NOMO-1 treated with dmso at 0.1 percent for 144 hours (cell line): ENCODE measurements around the gene DLX4.
A peak's percentile ranks its signal among the peaks of the same experiment; 100 is the strongest.

Experiments used
- DNase-seq: peaks from one replicate; lab custom pipeline; 2025; ENCODE audit not compliant: unreplicated experiment; lab: John Stamatoyannopoulos, UW

The DLX4 gene, protein sequence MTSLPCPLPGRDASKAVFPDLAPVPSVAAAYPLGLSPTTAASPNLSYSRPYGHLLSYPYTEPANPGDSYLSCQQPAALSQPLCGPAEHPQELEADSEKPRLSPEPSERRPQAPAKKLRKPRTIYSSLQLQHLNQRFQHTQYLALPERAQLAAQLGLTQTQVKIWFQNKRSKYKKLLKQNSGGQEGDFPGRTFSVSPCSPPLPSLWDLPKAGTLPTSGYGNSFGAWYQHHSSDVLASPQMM

DNA sequence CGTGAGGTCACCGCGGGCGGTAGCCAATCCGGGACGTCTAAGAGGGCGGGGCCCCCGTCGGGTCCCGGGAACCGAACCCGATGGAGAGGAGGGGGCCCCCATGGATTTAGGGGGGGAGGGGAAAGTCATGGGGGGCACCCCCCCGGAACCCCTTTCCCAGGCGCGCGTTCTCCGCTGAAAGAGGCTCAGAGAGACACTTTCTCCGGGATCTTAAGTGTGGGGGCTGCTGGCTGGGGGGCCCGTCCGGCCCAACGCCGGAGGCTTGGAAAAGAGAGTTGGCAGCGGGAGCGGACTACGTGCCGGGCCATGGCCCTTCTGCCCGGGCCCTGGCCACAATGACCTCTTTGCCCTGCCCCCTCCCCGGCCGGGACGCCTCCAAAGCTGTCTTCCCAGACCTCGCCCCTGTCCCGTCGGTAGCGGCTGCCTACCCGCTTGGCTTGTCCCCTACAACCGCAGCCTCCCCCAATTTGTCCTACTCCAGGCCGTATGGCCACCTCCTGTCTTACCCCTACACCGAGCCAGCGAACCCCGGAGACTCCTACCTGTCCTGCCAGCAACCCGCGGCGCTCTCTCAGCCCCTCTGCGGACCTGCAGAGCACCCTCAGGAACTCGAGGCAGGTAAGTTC is at the start of gene DLX4:
TSS of gene DLX4 (plus strand) at position 57 of the 626 bp plus-strand sequence. CDS start at position 336, 279 bp downstream.
- no peak for DNase-seq

DNA sequence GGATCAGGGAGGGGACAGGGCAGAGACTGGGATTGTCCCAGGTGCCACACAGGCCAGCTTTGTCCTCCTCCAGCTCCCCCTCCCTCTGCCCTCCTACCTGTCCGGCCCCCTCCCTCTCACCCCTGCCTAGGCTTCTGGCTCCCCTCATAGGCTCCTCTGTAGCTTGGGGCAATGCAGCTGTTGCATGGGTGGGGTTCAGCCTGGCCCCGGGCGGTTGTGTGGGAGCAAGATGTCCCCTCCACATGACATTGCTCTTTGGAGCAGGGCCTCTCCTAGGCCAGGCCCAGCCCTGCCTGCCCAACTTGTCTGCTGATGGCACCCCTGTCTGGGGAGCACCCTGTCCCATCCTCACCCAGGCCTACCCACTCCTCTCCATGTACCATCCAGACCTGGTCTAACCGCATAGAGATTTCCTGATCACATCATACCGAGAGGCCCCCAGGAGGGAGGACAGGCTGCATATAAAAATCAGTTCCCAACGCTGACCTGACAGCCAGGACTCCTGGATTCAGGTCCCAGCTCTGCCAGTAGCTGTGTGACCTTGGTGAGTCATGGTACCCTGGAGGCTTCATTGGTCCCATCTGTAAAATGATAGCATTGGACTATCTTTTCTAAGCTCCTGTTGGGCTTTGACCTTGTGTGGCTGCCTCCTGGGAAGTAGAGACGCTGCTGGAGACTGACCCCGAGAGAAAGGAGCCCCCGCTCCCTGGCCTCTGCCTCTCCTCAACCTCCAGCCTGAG is 48.8 kb upstream of the DLX4 start:
- DNase-seq, result no peak

DNA sequence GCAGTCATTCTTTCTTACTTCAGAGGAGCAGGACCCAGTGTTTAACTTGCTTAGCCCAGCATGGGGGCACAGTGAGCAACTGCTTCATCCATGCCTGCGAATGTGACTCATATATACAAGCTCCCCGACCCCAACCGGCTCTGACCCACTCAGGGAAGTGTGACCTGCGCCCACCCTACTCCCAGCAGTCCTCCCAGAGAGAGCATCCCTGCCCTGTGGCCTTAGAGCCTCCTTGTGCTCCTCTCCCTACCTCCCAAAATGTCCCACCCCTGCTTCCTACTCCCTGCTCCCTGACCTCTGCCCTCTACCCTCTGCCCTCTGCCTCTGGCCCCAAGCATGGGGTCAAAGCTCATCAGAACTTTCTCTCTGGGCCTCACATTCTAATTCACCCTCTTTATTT is 46.9 kb upstream of the DLX4 start:
- DNase-seq, result no peak

DNA sequence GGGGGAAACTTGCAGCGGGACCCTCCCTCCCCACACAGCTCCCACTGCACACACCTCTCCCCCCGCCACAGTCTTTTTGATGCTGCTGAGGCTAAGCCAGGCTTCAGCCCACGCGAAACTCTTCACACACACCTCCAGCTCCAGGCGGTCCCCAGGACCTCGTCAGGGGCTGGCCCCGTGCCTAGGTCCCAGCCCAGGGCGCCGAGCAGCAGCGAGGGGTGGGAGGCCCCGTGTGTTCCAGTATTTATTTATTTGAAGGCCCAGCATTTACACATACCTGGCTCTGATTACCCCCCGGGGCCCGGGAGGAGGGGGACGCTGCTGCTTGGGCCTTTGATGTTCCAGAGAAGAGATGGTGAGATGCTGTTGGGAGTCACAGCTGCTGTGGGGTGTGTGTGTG is 44.9 kb upstream of the DLX4 start:
- DNase-seq, result no peak

DNA sequence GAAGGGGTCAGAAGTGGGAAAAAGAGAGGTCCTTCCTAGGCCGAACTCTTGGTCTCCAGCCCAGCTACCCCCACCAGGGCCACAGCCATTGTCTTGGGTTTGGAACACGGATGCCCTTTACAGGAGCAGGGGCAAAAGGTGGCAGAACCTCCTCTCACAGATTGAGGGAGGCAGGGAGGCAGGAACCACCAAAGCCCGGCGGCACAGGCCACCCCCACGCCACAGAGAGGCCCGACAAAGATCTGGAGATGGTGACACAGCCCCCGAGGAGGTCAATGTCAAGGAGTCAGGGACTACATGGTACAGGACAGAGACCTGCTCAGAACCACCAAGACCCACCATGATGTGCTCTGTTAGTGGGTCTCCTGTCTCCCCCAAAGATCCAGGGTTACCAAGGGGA is 44.4 kb upstream of the DLX4 start:
- DNase-seq, result no peak

DNA sequence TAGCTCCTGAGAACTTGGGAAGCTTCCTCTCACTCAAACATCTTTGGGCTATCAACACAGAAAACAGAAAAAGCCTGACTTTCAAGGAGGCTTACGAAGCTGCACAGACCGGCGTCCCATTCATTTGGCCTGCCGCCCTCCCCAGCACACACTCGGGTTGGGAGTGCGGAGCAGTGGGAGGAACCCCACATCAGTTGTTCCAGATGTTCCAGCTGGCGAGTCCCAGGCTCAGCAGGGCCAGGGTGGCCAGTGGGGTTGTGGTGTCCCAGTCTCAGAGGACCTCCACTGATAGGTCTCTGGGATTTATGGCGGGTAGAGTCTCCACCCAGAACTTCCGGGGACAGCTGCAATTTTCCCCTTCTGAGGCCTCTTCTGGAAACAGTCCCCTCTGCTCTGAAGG is 43.1 kb upstream of the DLX4 start:
- DNase-seq, result no peak

DNA sequence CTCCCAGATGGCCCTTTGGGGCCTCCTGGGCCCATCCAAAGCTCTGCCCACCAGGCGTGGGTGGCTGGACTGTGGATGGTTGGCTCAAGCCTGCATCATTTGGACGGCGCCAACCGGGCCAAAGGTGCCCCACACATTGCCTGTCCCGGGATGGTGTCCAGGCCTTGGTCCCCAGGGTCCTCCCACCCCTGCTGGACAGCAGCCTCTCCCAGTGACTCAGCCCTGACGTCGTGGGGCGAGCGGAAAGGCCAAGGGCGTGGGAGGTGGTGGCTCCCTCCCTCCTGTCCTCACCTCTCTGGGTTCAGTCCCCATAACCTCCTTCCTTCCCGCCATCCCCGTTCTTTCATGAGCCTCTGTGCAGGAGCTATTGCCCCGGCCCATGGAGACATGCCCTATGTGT is 42.1 kb upstream of the DLX4 start:
- DNase-seq, result no peak

DNA sequence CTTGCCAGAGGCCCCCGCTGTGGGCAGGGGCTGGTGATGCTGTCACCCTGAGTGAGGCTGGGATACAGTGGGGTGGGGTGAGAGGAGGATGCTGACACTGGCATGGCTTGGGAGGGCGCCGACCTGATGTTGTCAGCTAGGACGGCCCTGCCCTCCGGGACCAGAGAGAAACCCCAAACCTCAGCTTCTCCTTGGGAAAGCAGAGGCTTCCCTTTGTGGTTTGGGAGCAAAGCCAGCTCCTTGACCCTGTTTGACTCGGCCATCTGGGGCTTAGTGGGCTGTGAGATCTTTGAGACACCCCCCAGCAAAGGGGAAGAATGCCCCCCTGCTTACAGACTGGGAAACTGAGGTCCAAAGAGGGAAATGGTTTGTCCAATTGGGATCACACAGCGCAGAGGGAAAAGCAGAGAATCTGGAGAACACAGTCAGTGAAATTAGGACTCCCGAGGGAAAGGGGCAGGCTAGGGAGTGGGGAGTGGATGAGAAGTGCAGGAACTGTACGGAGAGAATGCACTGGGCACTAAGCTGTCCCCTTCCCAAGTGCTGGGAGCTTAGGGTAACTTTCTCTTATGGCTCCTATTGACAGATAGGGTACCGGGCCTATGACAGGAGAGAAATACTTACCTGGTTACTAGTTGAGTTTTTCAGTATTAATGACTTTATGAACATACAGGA is 40.7 kb upstream of the DLX4 start:
- DNase-seq, result no peak

DNA sequence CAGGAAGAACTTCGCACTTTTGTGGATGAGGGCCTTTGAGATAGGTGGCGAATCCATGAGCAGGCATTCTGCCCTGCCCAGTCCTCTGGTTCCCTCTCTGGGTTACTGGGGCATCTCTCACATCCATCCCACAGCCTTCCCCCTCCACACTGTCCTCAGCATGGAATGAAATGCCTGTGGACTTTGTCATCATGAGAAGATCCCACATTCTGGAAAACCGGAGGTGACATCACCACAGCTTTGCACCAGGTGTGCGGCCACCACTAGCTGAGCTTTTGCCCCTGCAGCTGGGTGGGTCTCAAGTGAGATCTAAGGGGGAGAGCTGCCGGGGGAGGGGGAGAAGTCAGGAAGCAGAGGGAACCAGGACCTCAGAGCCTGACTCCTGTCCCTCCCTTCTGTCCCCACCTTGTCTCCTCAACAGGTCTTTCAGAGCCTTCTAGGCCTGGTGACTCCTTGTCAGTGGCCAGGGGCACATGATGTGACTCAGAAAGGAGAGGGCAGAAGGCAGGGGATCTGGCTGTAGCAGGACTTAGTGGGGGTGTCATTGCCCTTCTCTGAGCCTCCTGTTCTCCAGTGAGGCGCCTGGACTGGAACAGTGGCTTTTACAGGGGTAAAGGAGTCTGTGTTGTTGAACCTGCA is 40.0 kb upstream of the DLX4 start:
- DNase-seq, result no peak

DNA sequence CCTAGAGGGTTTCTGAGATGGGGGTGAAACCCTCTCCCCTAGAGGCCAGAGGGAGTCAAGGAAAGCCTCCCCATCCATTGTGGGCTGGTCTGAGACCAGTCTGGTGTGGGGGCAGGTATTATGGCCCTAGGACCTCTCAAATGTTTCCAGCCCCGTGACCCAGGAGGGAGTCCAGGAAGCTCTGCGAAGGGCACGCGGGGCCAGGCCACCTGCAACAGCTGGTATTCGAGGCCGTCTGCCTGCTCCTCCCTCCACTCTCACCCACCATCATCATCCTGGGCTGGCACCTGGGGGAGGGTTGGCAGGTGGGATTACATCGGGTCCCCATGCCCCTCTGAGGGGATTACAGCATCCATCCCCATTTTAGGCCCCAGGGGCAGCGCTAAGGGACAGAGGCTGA is 38.1 kb upstream of the DLX4 start:
- DNase-seq, result no peak

DNA sequence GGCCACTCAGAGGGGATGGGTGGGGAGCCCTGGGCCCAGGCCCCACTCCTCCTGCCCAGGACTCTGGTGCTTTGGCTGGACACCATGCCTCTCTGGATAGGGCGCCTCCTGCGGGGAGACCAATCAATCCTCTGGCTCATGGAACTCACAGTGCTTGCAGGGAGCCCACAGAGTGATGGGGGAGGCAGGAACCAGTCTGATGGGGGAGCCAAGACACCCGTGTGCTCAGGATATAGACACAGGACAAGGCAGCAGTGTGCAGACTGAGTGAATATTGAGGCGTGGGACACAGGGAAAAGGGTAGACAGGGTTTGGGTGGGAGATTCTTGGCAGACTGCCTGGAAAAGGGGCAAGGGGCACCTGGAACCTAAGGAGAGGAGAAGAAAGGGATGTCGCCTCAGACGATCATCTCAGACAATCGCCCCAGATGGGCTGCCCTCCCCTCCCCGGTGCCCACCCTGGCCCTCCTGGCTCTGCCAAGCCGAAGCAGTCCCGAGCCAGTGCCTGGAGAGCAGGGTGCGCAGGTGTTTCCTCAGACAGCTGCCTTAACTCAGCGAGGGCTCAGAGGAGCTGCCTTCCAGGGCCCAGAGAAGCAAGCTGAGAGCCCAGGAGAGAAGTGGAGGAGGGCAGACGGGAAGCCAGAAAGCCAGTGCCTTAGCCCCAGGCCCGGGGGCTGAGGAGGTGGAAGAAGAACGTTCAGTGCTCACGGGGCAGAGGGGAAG is 37.4 kb upstream of the DLX4 start:
- no peak for DNase-seq

DNA sequence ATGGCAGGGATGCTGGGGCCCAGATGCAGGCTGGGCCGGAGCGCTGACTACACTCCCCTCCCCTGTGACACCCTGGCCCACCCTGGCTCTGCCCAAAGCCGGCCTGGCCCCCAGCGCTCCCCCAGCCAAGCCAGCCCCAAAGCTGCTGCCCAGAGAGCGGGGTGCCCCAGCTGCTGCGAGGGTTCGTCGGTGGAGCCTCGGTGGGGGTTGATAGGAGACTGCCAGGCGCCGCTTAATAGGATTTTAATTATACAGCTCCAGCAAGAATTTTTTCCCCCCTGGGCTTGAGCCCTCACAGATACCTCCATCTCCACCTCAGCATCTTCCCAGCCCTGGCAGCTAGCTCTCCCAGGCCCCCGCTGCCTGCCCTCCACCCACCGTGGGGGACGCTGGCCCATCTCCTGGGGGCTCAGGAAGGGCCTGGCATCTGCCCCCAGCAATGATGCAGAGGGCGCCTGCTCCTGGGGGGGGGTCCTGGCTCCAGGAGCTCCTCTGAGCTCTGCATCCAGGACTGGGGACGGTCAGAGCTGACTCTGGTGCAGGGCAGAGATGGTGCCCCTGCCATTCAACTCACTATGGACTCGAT is 36.8 kb upstream of the DLX4 start:
- no peak for DNase-seq

DNA sequence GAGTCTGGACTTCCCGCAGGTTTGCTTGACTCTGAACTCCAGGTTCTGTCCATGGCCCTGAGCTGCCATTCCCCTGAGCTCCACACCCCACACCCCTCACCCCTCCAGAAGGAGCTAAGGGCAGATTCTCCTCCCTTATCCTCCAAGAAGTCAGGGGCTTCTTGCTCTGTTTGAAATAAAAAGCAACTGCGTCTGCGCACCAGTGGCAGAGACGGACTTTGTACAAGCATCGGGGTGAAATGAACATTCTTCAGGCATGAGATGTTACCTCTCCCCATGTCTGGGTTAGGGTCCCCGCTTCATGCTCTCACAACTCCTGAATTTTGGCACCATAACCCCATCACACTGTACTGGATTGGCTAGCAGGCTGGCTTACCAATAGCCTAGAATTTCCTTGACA is 36.1 kb upstream of the DLX4 start:
- no peak for DNase-seq

DNA sequence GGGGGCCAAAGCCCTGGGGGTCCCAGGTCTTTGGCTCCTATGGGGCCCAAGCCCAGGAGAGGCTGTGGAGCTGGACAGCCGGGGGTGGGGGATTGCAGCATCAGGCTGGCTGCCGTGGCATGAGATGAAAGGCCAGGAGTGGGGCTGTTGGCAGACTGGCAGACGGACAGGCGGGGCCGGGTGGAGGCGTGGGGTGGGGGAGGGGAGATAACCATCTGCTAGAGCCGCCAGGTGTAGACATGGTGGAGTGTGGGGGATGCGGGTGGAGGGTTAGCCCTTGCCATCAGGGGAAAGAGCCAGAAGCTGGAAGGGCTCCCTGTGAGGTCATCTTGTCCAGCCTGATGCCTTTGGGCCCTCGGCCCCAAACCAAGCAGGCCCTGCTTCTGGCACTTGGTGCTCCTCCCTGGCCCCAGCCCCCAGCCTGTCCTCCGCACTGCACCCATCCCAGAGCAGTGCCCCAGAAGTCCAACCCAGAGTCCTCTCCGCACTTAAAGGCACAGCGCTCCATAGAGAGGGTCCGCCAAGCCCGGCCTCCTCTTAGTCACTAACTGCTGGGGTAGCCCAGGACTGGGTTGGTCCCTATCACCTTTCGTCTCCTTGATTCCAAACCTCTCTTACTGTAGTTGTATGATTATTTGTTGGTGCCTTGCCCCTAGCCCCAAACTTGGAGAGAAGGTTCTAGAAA is 33.3 kb upstream of the DLX4 start:
- DNase-seq, result no peak

DNA sequence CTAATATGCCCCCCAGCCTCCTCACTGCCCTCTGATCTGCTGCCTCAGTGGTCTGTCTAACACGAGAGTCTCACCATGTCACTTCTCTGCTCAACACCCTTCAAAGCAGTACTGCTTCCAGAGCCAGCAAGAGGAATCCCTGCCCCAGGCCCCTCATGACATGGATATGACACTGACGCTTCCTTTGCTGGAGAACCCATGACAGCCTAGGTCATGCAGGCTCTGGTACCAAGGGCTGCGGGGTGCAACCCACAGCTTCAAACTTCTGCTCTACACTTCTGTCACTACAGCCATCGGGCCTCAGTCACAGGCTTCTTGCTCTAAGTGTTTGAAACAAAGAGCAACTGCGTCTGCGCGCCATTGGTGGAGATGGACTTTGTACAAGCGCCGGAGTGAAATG is 32.6 kb upstream of the DLX4 start:
- no peak for DNase-seq

DNA sequence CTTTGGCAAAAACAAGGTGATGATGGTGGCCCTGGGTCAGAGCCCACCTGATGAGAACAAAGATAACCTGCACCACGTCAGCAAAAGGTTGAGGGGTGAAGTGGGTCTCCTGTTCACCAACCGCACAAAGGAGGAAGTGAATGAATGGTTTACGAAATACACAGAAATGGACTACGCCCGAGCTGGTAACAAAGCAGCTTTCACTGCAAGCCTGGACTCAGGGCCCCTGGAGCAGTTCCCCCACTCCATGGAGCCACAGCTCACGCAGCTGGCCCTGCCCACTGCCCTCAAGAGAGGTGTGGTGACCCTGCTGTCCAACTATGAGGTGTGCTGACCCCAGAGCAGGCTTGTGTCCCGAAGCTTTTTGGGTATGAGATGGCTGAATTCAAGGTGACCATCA is 29.7 kb upstream of the DLX4 start:
- peak; percentile 60 for DNase-seq

DNA sequence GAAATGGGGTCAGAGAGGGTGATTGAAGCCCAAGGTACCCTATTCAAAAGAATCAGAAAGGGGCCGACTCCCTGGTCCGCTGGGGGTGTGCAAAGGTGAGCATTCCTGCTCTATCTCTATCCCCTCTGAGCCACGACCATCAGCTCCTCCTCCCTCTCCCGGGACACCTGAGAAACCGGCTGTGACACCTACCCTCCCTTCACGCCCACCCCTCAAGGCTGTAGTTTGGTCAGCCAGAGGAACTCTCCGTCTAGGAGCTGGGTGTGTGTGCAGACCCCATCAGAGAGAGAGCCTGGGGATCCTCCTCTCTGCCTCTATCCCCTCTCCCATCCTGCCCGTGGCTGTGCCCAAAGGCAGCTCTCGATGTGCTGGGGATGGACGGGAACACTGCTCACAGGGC is 27.6 kb upstream of the DLX4 start:
- no peak for DNase-seq

DNA sequence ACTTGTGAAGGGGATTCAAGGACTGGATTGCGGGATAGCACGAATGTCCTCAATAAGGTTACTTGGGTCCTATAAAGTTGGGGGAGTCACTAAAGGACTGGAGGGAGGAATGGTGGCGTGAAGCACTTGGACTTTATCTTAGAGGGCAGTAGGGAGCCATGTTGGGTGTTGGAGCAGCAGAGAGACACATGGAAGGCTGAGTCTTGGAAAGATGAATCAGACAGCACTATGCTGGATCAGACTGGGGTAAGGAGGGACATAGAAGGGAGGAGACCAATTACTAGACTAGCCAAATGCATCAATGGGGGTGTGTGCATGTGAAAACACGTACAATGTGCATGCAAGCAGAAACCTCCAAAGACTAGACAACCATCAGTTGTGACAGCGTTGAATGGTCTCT is 26.0 kb upstream of the DLX4 start:
- DNase-seq, result no peak

DNA sequence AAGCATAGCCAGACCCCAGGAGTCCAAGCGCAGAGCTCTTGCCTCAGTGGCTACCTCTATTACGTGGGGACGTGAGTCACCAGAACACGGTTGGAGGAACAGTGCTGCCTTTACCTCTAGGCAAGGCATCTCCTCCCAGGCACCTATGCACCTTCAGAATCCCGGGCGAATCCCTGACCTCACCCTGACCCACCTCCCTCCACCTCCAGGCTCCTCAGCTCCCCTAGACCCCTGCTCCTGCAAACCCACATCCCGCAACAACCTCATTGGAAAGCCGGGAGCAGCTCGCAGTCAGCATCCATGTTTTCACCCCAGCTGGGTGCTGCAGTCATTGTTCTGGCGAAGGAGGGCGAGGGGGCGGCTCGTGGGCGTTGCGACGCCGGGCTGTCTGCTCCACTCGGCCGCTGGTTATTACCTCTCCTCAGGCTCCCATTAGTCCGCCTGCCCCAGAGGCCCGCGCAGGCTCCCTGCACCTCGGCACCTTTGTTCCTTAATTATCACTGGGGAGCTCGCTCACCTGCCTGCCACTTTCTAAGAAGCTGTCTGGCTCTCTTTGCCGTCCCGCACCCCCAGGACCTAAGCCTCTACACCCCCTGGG is 24.6 kb upstream of the DLX4 start:
- DNase-seq, result no peak
